Vagina (tissue), 2 donors: ENCODE measurements around the gene MIER3.

ENCODE experiments used
- CTCF ChIP-seq, 3 experiments: fragments of 450-650 bp in 2 of 3; fragments of 200-600 bp in 1 of 3; sonication (generic) in 1 of 3; IDR thresholded peaks; one replicate each; pipeline ENCODE4 v1.5.1; 2017 to 2019; ENCODE audit warnings: antibody characterized with exemption in 3 of 3, mild to moderate bottlenecking in 2 of 3, moderate library complexity in 2 of 3
- POLR2A ChIP-seq, 2 donors: fragments of 450-650 bp; IDR thresholded peaks; one replicate each; pipeline ENCODE4 v1.6.1; 2017; ENCODE audit warnings: antibody characterized with exemption in 2 of 2, mild to moderate bottlenecking in 2 of 2, moderate library complexity in 2 of 2
- POLR2AphosphoS5 ChIP-seq, 2 donors: sonication (generic); formaldehyde crosslinking; IDR thresholded peaks; one replicate each; pipeline ENCODE4 v1.9.0; 2017; ENCODE audit warnings: antibody characterized with exemption in 2 of 2, mild to moderate bottlenecking in 2 of 2, low read depth in 1 of 2; ENCODE audit not compliant: insufficient read depth in 1 of 2

- no peak for TF ChIP-seq CTCF (IDR thresholded peaks at IDR 0.05)
- no peak for TF ChIP-seq POLR2A (IDR thresholded peaks at IDR 0.05)
- no peak for TF ChIP-seq POLR2AphosphoS5 (IDR thresholded peaks at IDR 0.05; ENCODE audit: insufficient read depth in 1 of 2, low read depth in 1 of 2)
Observed at GRCh38 chr5:56987171-56987570, 35.2 kb upstream of the MIER3 start.
